BJ (cell line): ENCODE results near the gene LRRC9. TPM values are rescaled to one million over a fixed set of nuclear protein-coding genes. Genes with fewer than 3 reads are reported as not detected.

Experiments
- CTCF ChIA-PET: fragments of 350-600 bp; formaldehyde crosslinking; extraction: SDS; loops from one replicate; lab custom pipeline; 2021; ENCODE audit warnings: antibody characterized with exemption, inconsistent platforms; lab: Yijun Ruan, JAX
- POLR2A ChIA-PET: fragments of 300-600 bp; sonication (Branson Sonifier 250); formaldehyde crosslinking; extraction: SDS; loops from one replicate; lab custom pipeline; 2021; ENCODE audit warnings: antibody characterized with exemption; lab: Charles Lee
- DNase-seq: peaks from one replicate; pipeline ENCODE4 v3.0.0-alpha.2; 2011; ENCODE audit warnings: low read depth
- H3K27me3 ChIP-seq: 2 replicates; pipeline ENCODE4 v1.6.0; 2011; ENCODE audit warnings: low read length; ENCODE audit not compliant: control insufficient read depth, insufficient read depth
- H3K36me3 ChIP-seq: 2 replicates; pipeline ENCODE4 v1.5.1; 2011; ENCODE audit warnings: low read length; ENCODE audit not compliant: control insufficient read depth, insufficient read depth
- H3K4me3 ChIP-seq: 2 replicates; pipeline ENCODE4 v1.5.1; 2011; ENCODE audit warnings: low read depth, mild to moderate bottlenecking, control low read depth, low read length
- polyA plus RNA-seq: library from polyadenylated mRNA; depleted of rRNA; stranded (reverse); fragments of >200 nt; gene quantifications from 2 replicates; pipeline ENCODE4 v1.2.3, GENCODE V29; 2011
- TF ChIP-seq, protein P1 (sequence below): IDR thresholded peaks from 2 replicates; pipeline ENCODE4 v1.5.1; 2011; ENCODE audit warnings: low read depth, mild to moderate bottlenecking, control low read depth, inconsistent platforms, low read length, moderate library complexity; ENCODE audit not compliant: insufficient read depth

The LRRC9 gene
- polyA plus RNA-seq, 1 experiment: not detected

DNA sequence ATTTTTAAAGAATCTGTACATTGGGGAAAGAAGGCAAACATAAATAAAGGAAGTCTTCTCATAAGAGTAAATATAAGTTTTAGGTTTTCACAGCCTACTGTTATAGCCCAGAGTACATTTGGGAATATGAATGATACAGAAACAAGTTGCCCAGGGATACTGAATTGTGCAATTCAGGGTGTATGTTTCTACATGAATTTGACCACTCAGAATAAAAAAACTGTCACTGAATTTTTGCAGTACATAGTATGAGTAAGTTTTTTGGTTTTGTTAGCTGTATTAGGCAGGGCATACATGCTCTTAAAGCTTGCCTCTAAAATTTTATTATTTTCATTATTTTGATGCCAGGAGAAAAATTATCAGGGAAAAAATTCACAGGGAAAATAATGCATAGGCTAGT lies 165.1 kb downstream of the LRRC9 start:
- Histone ChIP-seq H3K27me3 (no peaks in the 10 kb centered on the region; the same call in 1 of the 2 replicates), H3K36me3 (no peaks in the 10 kb centered on the region), H3K4me3 (no peak overlapping the region)
- TF ChIP-seq, protein P1, sequence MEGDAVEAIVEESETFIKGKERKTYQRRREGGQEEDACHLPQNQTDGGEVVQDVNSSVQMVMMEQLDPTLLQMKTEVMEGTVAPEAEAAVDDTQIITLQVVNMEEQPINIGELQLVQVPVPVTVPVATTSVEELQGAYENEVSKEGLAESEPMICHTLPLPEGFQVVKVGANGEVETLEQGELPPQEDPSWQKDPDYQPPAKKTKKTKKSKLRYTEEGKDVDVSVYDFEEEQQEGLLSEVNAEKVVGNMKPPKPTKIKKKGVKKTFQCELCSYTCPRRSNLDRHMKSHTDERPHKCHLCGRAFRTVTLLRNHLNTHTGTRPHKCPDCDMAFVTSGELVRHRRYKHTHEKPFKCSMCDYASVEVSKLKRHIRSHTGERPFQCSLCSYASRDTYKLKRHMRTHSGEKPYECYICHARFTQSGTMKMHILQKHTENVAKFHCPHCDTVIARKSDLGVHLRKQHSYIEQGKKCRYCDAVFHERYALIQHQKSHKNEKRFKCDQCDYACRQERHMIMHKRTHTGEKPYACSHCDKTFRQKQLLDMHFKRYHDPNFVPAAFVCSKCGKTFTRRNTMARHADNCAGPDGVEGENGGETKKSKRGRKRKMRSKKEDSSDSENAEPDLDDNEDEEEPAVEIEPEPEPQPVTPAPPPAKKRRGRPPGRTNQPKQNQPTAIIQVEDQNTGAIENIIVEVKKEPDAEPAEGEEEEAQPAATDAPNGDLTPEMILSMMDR: no peak
- POLR2A ChIA-PET: no interaction called here
- DNase-seq: no peak
- CTCF ChIA-PET: no interaction called here

DNA sequence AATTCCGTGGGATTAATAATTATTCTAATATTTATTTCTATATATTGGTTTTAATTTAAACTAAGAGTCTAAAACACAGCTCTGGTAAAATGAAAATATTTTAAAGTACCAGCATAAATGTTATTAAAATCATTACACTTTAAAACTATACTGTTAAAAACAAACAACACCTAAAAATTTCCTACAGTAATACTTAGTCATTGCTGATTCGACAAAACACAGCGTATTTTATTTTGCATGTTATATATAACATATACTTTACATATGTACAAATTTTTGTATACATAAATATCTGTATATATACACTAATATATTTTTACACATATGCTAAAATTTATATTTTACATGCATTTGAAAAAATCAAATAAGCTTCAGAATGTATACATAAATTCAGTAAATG lies 165.7 kb downstream of the LRRC9 start:
- ChIA-PET POLR2A (no interaction called here), CTCF (no interaction called here)
- DNase-seq: no peak
- Histone ChIP-seq H3K27me3 (no peaks in the 10 kb centered on the region), H3K4me3 (no peak overlapping the region), H3K36me3 (no peaks in the 10 kb centered on the region)
- TF ChIP-seq, protein P1: no peak

DNA sequence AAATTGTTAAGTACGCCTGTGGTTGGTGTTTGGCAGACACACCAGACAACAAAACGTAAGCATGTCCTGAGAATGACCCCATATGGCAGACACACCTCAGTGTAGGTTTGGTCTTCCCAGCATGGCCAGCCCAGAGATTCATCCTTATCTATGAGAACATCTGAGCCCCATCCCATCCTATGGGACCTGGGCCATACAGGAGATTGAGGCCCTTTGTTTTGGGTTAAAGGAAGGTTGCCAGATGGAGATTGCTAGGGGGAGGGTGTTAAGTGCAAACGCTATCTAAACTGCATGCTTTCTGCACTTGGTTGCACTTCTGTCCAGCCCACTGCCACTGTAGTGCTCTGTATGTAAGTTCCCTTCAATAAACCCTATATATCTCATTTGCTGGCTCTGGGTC lies 167.7 kb downstream of the LRRC9 start:
- TF ChIP-seq, protein P1: no peak
- ChIA-PET POLR2A (no interaction called here), CTCF (no interaction called here)
- no peak for DNase-seq
- H3K36me3 ChIP-seq: no peaks in the 10 kb centered on the region
- H3K27me3 ChIP-seq: no peaks in the 10 kb centered on the region
- H3K4me3 ChIP-seq: no peak overlapping the region

DNA sequence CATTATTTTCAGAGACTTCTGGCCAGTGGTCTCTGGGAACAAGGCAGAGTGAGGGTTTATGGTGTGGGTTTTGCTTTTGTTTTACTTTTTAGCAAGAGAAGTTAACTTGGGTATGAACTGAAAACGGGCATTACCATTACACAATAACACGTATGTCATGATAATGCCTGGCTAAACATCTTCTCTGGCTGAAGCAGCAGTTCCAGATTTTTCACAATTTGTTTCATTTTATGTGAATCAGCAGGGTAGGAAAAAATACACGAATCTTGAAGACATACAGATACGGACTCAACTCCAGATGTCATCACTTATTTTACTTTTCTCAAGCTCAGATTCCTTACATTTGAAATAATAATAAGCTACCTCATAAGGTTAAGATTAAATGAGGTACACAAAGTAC lies 169.3 kb downstream of the LRRC9 start:
- no peaks in the 10 kb centered on the region for H3K27me3 ChIP-seq
- no peak overlapping the region for H3K4me3 ChIP-seq
- DNase-seq: no peak
- TF ChIP-seq, protein P1: no peak
- POLR2A ChIA-PET: no interaction called here
- H3K36me3 ChIP-seq: no peaks in the 10 kb centered on the region
- CTCF ChIA-PET: interaction anchor here (1.0 kb wide), 1 partner anchor 24 kb away, joined by 4 read pairs; no protein-coding TSS in a partner anchor

DNA sequence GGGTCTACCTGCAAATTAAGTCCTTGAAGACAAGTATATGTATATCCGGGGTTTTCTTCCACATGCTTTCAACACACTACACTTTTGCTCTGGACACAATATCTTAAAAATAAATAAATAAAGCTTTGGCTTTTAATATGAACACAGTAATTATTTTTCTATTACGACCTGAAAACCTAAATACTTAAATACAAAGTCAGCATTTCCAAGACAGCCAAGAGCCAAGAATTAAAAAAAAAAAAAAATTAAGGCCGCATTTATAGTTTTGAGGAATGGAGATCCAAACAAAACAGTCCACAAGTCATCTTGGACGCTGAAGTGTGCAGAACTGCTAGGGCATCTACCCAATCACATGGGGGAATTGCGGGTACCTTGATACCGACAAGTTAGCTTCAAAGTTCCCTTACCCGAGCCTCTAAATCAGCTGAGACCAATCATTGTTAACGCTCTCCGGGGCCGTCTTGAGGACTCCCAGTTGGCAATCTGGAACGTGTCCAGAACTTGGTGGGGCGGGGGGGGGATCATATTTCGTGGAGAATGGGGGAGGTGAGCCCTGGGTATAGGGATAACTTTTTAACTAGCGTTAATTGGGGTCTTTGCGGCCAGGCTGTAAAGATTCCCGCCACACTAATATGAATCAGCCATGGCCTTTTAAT lies 171.0 kb downstream of the LRRC9 start:
- Histone ChIP-seq H3K4me3 (peak overlapping the region; percentile 62), H3K36me3 (no peaks in the 10 kb centered on the region), H3K27me3 (no peaks in the 10 kb centered on the region)
- ChIA-PET POLR2A (no interaction called here), CTCF (interaction anchor here (1.1 to 1.8 kb wide), 3 partner anchors 10 to 28 kb away, joined by 4 to 5 read pairs (median 4); no protein-coding TSS in a partner anchor)
- DNase-seq: no peak
- TF ChIP-seq, protein P1: no peak
